Measurements from ENCODE around the gene NCAM1.

The NCAM1 gene

GRCh38 chr11:113289431-113290187, 328.4 kb downstream of the NCAM1 start:
- no peak for TF ChIP-seq PBX3 (CRISPR knock-in tag; IDR thresholded peaks at IDR 0.05)
- TF ChIP-seq ZBTB48 (tag by site-specific recombination; IDR thresholded peaks at IDR 0.05), result peak; percentile 61; the same call in 1 of the 2 replicates
- TF ChIP-seq ZSCAN30 (tag by site-specific recombination; IDR thresholded peaks at IDR 0.05), result 0 out of 2 replicates have a peak, but pooled peaks have one; percentile 18
- TF ChIP-seq ZNF138 (tag by site-specific recombination; IDR thresholded peaks at IDR 0.05; ENCODE audit: borderline replicate concordance), result no peak
- no peak for TF ChIP-seq PRDM1 (tag by site-specific recombination; IDR thresholded peaks at IDR 0.05)
- TF ChIP-seq INSM2 (tag by site-specific recombination; IDR thresholded peaks at IDR 0.05), result no peak
- peak; percentile 26; the same call in 1 of the 2 replicates for TF ChIP-seq PRDM10 (tag by site-specific recombination; IDR thresholded peaks at IDR 0.05)
- no peak for TF ChIP-seq ZNF514 (tag by site-specific recombination; IDR thresholded peaks at IDR 0.05)
- peak; percentile 69 for TF ChIP-seq CTCF (tag by site-specific recombination; IDR thresholded peaks at IDR 0.05)
- TF ChIP-seq ZNF580 (tag by site-specific recombination; IDR thresholded peaks at IDR 0.05), result no peak
- TF ChIP-seq ZFP69B (tag by site-specific recombination; IDR thresholded peaks at IDR 0.05), result no peak
- TF ChIP-seq ZNF341 (tag by site-specific recombination; IDR thresholded peaks at IDR 0.05; ENCODE audit: low read depth), result peak; percentile 36; the same call in 1 of the 2 replicates
- TF ChIP-seq ZNF335 (tag by site-specific recombination; conservative IDR thresholded peaks at IDR 0.05), result 0 out of 2 replicates have a peak, but pooled peaks have one; percentile 32
- peak; percentile 84 for TF ChIP-seq ZNF654 (tag by site-specific recombination; IDR thresholded peaks at IDR 0.05; ENCODE audit: low read depth)
- CTCF ChIA-PET, result interaction anchor here (0.6 to 6.0 kb wide), 73 partner anchors 9 to 1068 kb away, joined by 3 to 80 read pairs (median 4); no protein-coding TSS in a partner anchor
- no peaks in the 10 kb centered on the region for H3K36me3 ChIP-seq (ENCODE audit: control insufficient read depth in 2 of 2, insufficient read depth in 1 of 2, low read length in 2 of 2)
- no peak overlapping the region for H3K27ac ChIP-seq (ENCODE audit: extremely low read depth, low read depth, low read length)
- H3K9me3 ChIP-seq (ENCODE audit: control insufficient read depth, insufficient read depth, low read depth, low read length), result no peaks in the 10 kb centered on the region
- POLR2A ChIA-PET, result no interaction called here
- H3K4me1 ChIP-seq (ENCODE audit: control insufficient read depth, insufficient read depth, low read length), result no peaks in the 10 kb centered on the region
- no peak overlapping the region for H3K4me3 ChIP-seq (ENCODE audit: low read depth, low read length)

GRCh38 chr11:113293936-113294335, 332.7 kb downstream of the NCAM1 start:
- Histone ChIP-seq H3K36me3 (ENCODE audit: control insufficient read depth in 2 of 2, insufficient read depth in 1 of 2, low read length in 2 of 2) (no peaks in the 10 kb centered on the region), H3K9me3 (ENCODE audit: control insufficient read depth, insufficient read depth, low read depth, low read length) (no peaks in the 10 kb centered on the region), H3K4me1 (ENCODE audit: control insufficient read depth, insufficient read depth, low read length) (no peaks in the 10 kb centered on the region), H3K27ac (ENCODE audit: extremely low read depth, low read depth, low read length) (no peak overlapping the region), H3K4me3 (ENCODE audit: low read depth, low read length) (no peak overlapping the region)
- CTCF ChIA-PET, result interaction anchor here (0.6 to 1.1 kb wide), 3 partner anchors 10 to 1233 kb away, joined by 3 to 5 read pairs (median 4); no protein-coding TSS in a partner anchor
- POLR2A ChIA-PET, result no interaction called here
- TF ChIP-seq ZNF596 (tag by site-specific recombination; IDR thresholded peaks at IDR 0.05), result no peak
- no peak for TF ChIP-seq ZEB2 (tag by site-specific recombination; IDR thresholded peaks at IDR 0.05)
- TF ChIP-seq ZNF449 (tag by site-specific recombination; IDR thresholded peaks at IDR 0.05), result no peak
- TF ChIP-seq TRIM28 (IDR thresholded peaks at IDR 0.05; ENCODE audit: borderline replicate concordance, low read length), result no peak
- TF ChIP-seq ZNF239 (tag by site-specific recombination; IDR thresholded peaks at IDR 0.05), result no peak
- no peak for TF ChIP-seq ZNF26 (tag by site-specific recombination; IDR thresholded peaks at IDR 0.05)

Data from HEK293 (cell line).